HG02885 (cell line): ENCODE results near the gene KCTD2.
"Not testable (repeated sequence)": the region's sequence is repeated elsewhere in the genome, so short reads cannot be mapped to it uniquely, and the experiment has no call there.

ENCODE experiments used
- ATAC-seq: cut with Tn5 transposase; IDR thresholded peaks from one replicate; pipeline ENCODE4 v1.9.1; 2021; ENCODE audit warnings: mild to moderate bottlenecking; ENCODE audit not compliant: unreplicated experiment, poor library complexity

Gene KCTD2

GRCh38 chr17:75019710-75020109 is 27.3 kb upstream of the KCTD2 start:
- no peak for ATAC-seq

GRCh38 chr17:75020331-75021110 is 26.5 kb upstream of the KCTD2 start:
- no peak for ATAC-seq

GRCh38 chr17:75024686-75025397 is 22.2 kb upstream of the KCTD2 start:
- no peak for ATAC-seq

- not testable (repeated sequence) for ATAC-seq
Measured at GRCh38 chr17:75025398-75025734, 21.7 kb upstream of the KCTD2 start.

- not testable (repeated sequence) for ATAC-seq
Measured at GRCh38 chr17:75026650-75027049, 20.4 kb upstream of the KCTD2 start.

GRCh38 chr17:75030161-75030560 is 16.9 kb upstream of the KCTD2 start:
- no peak for ATAC-seq

GRCh38 chr17:75031972-75032719 is 14.9 kb upstream of the KCTD2 start:
- ATAC-seq: no peak

- no peak for ATAC-seq
Measured at GRCh38 chr17:75032720-75033280, 14.2 kb upstream of the KCTD2 start.

GRCh38 chr17:75033346-75034235 is 13.4 kb upstream of the KCTD2 start:
- peak; percentile 56 for ATAC-seq

- peak; percentile 62 for ATAC-seq
Measured at GRCh38 chr17:75034236-75034908, 12.7 kb upstream of the KCTD2 start.

- ATAC-seq: no peak
Measured at GRCh38 chr17:75036643-75037268, 10.3 kb upstream of the KCTD2 start.

- ATAC-seq: no peak
Measured at GRCh38 chr17:75039238-75039637, 7.8 kb upstream of the KCTD2 start.

- no peak for ATAC-seq
Measured at GRCh38 chr17:75041656-75042280, 5.3 kb upstream of the KCTD2 start.

- not testable (repeated sequence) for ATAC-seq
Measured at GRCh38 chr17:75043789-75044188, 3.2 kb upstream of the KCTD2 start.

GRCh38 chr17:75044716-75045115 is 2.3 kb upstream of the KCTD2 start:
- ATAC-seq: no peak

GRCh38 chr17:75045946-75046406 is 1.0 kb upstream of the KCTD2 start:
- not testable (repeated sequence) for ATAC-seq

GRCh38 chr17:75047398-75048098 is 523 bp downstream of the KCTD2 start:
- peak; percentile 17 for ATAC-seq
